Kasumi-1 (cell line): Measurements from ENCODE around the gene CNGA1.

ENCODE experiments used
- DNase-seq, 2 experiments: peaks; one replicate each; lab custom pipeline; 2025; lab: John Stamatoyannopoulos, UW

The CNGA1 gene

GRCh38 chr4:47899639-47900038 is 116.8 kb downstream of the CNGA1 start:
- no peak for DNase-seq

GRCh38 chr4:47891928-47892327 is 124.6 kb downstream of the CNGA1 start:
- DNase-seq, result no peak
